Neural cell (in vitro differentiated cells): ENCODE results near the gene NFKBIL1.

Experiments
- CTCF ChIP-seq: fragments of 450-650 bp; IDR thresholded peaks from 2 replicates; pipeline ENCODE4 v1.5.1; 2014; ENCODE audit warnings: antibody characterized with exemption, mild to moderate bottlenecking, moderate library complexity; ENCODE audit not compliant: poor library complexity, severe bottlenecking
- EP300 ChIP-seq: fragments of 450-650 bp; conservative IDR thresholded peaks from 2 replicates; pipeline ENCODE4 v1.6.1; 2014; ENCODE audit warnings: antibody characterized with exemption, mild to moderate bottlenecking, moderate library complexity; ENCODE audit not compliant: poor library complexity, severe bottlenecking
- EZH2 ChIP-seq: fragments of 200-600, 300-800 bp; shearing (Covaris generic), sonication (generic); IDR thresholded peaks from 2 replicates; pipeline ENCODE4 v1.6.1; 2014; ENCODE audit warnings: antibody characterized with exemption, low read length, borderline replicate concordance, mild to moderate bottlenecking; ENCODE audit not compliant: insufficient read depth, poor library complexity, severe bottlenecking
- MXI1 ChIP-seq: fragments of 450-650 bp; conservative IDR thresholded peaks from 2 replicates; pipeline ENCODE4 v1.6.1; 2014; ENCODE audit warnings: antibody characterized with exemption, mild to moderate bottlenecking; ENCODE audit not compliant: poor library complexity, severe bottlenecking
- POLR2AphosphoS5 ChIP-seq: IDR thresholded peaks from 2 replicates; pipeline ENCODE4 v1.6.1; 2012
- RAD21 ChIP-seq: fragments of 450-650 bp; conservative IDR thresholded peaks from 2 replicates; pipeline ENCODE4 v1.6.1; 2014; ENCODE audit warnings: antibody characterized with exemption, mild to moderate bottlenecking, moderate library complexity
- SMC3 ChIP-seq: fragments of 450-650 bp; conservative IDR thresholded peaks from 2 replicates; pipeline ENCODE4 v1.6.1; 2014; ENCODE audit warnings: antibody characterized with exemption, mild to moderate bottlenecking, moderate library complexity; ENCODE audit not compliant: poor library complexity
- TAF1 ChIP-seq: IDR thresholded peaks from 2 replicates; pipeline ENCODE4 v1.6.1; 2012; ENCODE audit warnings: low read depth

- no peak for TF ChIP-seq CTCF
- no peak for TF ChIP-seq EZH2
- TF ChIP-seq MXI1: no peak
- TF ChIP-seq TAF1: no peak
- TF ChIP-seq EP300: no peak
- no peak for TF ChIP-seq POLR2AphosphoS5
- TF ChIP-seq SMC3: no peak
- TF ChIP-seq RAD21: no peak
These were observed 16.2 kb upstream of the NFKBIL1 start for GRCh38 chr6:31531162-31531561.
